Measurements from ENCODE around the gene FAAP20. TPM values are rescaled to one million over a fixed set of nuclear protein-coding genes. Genes with fewer than 3 reads are reported as not detected.

FAAP20 gene
- total and polyA plus RNA-seq, 9 of the 15 experiments (the other 6 are each of a cell fraction or from before 2014, with no cell fraction given): 0.58 to 143 (median 9.9) TPM

- peak; percentile 32; the same call in 1 of the 2 replicates for TF ChIP-seq REST (IDR thresholded peaks at IDR 0.05; ENCODE audit: borderline replicate concordance)
- TF ChIP-seq REST (CRISPR knock-in tag; IDR thresholded peaks at IDR 0.05; ENCODE audit: low read depth): no peak
- TF ChIP-seq ETV1 (tag; conservative IDR thresholded peaks at IDR 0.05; ENCODE audit: low read depth): peak; percentile 47; the same call in 1 of the 2 replicates
- TF ChIP-seq RHOXF2B (CRISPR knock-in tag; conservative IDR thresholded peaks at IDR 0.05): no peak
- no peak for TF ChIP-seq HIVEP1 (CRISPR knock-in tag; IDR thresholded peaks at IDR 0.05)
- 0 out of 2 replicates have a peak, but pooled peaks have one; percentile 20 for TF ChIP-seq HDAC6 (IDR thresholded peaks at IDR 0.05; ENCODE audit: low read depth, low read length)
- no peak for TF ChIP-seq TCFL5 (CRISPR knock-in tag; conservative IDR thresholded peaks at IDR 0.05)
- no peak for TF ChIP-seq TAF7 (tag; IDR thresholded peaks at IDR 0.05)
- TF ChIP-seq SMARCB1 (IDR thresholded peaks at IDR 0.05; ENCODE audit: insufficient read length, low read depth): no peak
- no peak for TF ChIP-seq ZNF217 (CRISPR knock-in tag; IDR thresholded peaks at IDR 0.05)
- TF ChIP-seq ARID3B (CRISPR knock-in tag; IDR thresholded peaks at IDR 0.05; ENCODE audit: borderline replicate concordance): no peak
- peak; percentile 29; the same call in 1 of the 2 replicates for TF ChIP-seq ZNF263 (CRISPR knock-in tag; IDR thresholded peaks at IDR 0.05; ENCODE audit: borderline replicate concordance)
- no peak for TF ChIP-seq ZNF583 (CRISPR knock-in tag; IDR thresholded peaks at IDR 0.05)
- peak; percentile 36 for TF ChIP-seq HNRNPLL (IDR thresholded peaks at IDR 0.05; ENCODE audit: low read depth, low read length, poor library complexity, severe bottlenecking)
- no peak for TF ChIP-seq ZNF75A (CRISPR knock-in tag; IDR thresholded peaks at IDR 0.05)
- peak; percentile 93 for TF ChIP-seq CXXC5 (CRISPR knock-in tag; IDR thresholded peaks at IDR 0.05)
- peak; percentile 90 for TF ChIP-seq KDM2B (CRISPR knock-in tag; IDR thresholded peaks at IDR 0.05)
- TF ChIP-seq NFIC (IDR thresholded peaks at IDR 0.05): peak; percentile 80
- no peak for TF ChIP-seq ELF2 (CRISPR knock-in tag; IDR thresholded peaks at IDR 0.05)
- no peak for TF ChIP-seq NEUROD1 (IDR thresholded peaks at IDR 0.05; ENCODE audit: borderline replicate concordance, low read depth, low read length, partially characterized antibody)
Observed at GRCh38 chr1:2227346-2228156, 33.0 kb upstream of the FAAP20 start (continued).
